Endodermal cell (in vitro differentiated cells): ENCODE measurements around the gene ANKRD9. TPM values are rescaled to one million over a fixed set of nuclear protein-coding genes. Genes with fewer than 3 reads are reported as not detected.
"Not testable (repeated sequence)": the region's sequence is repeated elsewhere in the genome, so short reads cannot be mapped to it uniquely, and the experiment has no call there.

Experiments used
- DNase-seq: peaks from one replicate; pipeline ENCODE4 v3.0.0-alpha.2; 2017
- H3K27ac ChIP-seq: 2 replicates; pipeline ENCODE4 v1.5.1; 2013; ENCODE audit warnings: mild to moderate bottlenecking, low read depth, low read length, moderate library complexity
- H3K27me3 ChIP-seq: 2 replicates; pipeline ENCODE4 v1.6.1; 2013; ENCODE audit warnings: mild to moderate bottlenecking, low read length, moderate library complexity; ENCODE audit not compliant: insufficient read depth, control insufficient read depth, poor library complexity, severe bottlenecking
- H3K36me3 ChIP-seq: 2 replicates; pipeline ENCODE4 v1.7.0; 2013; ENCODE audit warnings: mild to moderate bottlenecking, low read length, moderate library complexity; ENCODE audit not compliant: control insufficient read depth, insufficient read depth
- H3K4me1 ChIP-seq: one replicate; pipeline ENCODE4 v1.7.0; 2013; ENCODE audit warnings: low read length; ENCODE audit not compliant: control insufficient read depth, insufficient read depth
- H3K4me3 ChIP-seq: 2 replicates; pipeline ENCODE4 v1.5.1; 2013; ENCODE audit warnings: mild to moderate bottlenecking, low read length, moderate library complexity
- H3K9ac ChIP-seq: 2 replicates; pipeline ENCODE4 v1.6.1; 2013; ENCODE audit warnings: mild to moderate bottlenecking, low read length, moderate library complexity; ENCODE audit not compliant: poor library complexity, severe bottlenecking; ENCODE audit errors: extremely low read depth
- H3K9me3 ChIP-seq: 2 replicates; pipeline ENCODE4 v1.6.1; 2013; ENCODE audit warnings: mild to moderate bottlenecking, low read length, moderate library complexity; ENCODE audit not compliant: control insufficient read depth
- H3K27ac Mint-ChIP-seq: 2 replicates; pipeline ENCODE4 v1.8.0; 2020; ENCODE audit warnings: mixed read lengths
- H3K27me3 Mint-ChIP-seq: 2 replicates; pipeline ENCODE4 v1.8.0; 2021; ENCODE audit warnings: mild to moderate bottlenecking, mixed read lengths; ENCODE audit not compliant: insufficient read depth
- H3K36me3 Mint-ChIP-seq: 2 replicates; pipeline ENCODE4 v1.8.0; 2020; ENCODE audit warnings: low read depth, mixed read lengths
- H3K4me1 Mint-ChIP-seq: 2 replicates; pipeline ENCODE4 v1.8.0; 2020; ENCODE audit warnings: mixed read lengths
- H3K4me3 Mint-ChIP-seq: 2 replicates; pipeline ENCODE4 v1.8.0; 2020; ENCODE audit warnings: mild to moderate bottlenecking, moderate library complexity, mixed read lengths
- H3K9me3 Mint-ChIP-seq: 2 replicates; pipeline ENCODE4 v1.8.0; 2020; ENCODE audit warnings: mild to moderate bottlenecking, mixed read lengths
- CTCF ChIP-seq: fragments of 200-600 bp; sonication (generic); conservative IDR thresholded peaks from 2 replicates; pipeline ENCODE4 v1.5.0; 2021; ENCODE audit warnings: antibody characterized with exemption, mild to moderate bottlenecking
- WGBS, 2 experiments: methylation state at CpG; one replicate each; pipeline versions ENCODE4 v1.1.5 to v1.1.7; 2013; ENCODE audit warnings: missing lambda C conversion rate in 2 of 2, mixed read lengths in 1 of 2; ENCODE audit not compliant: insufficient coverage in 1 of 2, insufficient read length in 1 of 2; 5-methylcytosine and 5-hydroxymethylcytosine counted together
- total RNA-seq, 2 donors: library from RNA; stranded (reverse); fragmentation: NEBNext Ultra II Directional in 1 of 2; extraction: Animal tissue kit (Norgen Biotek cat#: 25700) in 1 of 2; gene quantifications; 2 replicates in 1 of 2; 3 replicates in 1 of 2; pipeline ENCODE4 v1.2.1, GENCODE V29; 2021

The ANKRD9 gene
- total RNA-seq, 2 donors from 2014 or later, result 32.7 to 38.9 TPM

GRCh38 chr14:102524451-102525218 lies 15.1 kb upstream of the ANKRD9 start:
- peak overlapping the region; percentile 26 for H3K9ac ChIP-seq
- H3K27me3 ChIP-seq, result no peaks in the 10 kb centered on the region
- peaks cover 3% of the 10 kb centered on the region for H3K4me1 ChIP-seq
- no peaks in the 10 kb centered on the region for H3K36me3 Mint-ChIP-seq
- 1 to 4% methylated on average over 11 to 32 of the region's 32 CpGs for WGBS, 2 experiments
- H3K27ac Mint-ChIP-seq, result peak overlapping the region; percentile 81
- H3K4me3 ChIP-seq, result peak overlapping the region; percentile 88
- no peak overlapping the region for H3K27ac ChIP-seq
- H3K9me3 ChIP-seq, result no peaks in the 10 kb centered on the region
- peak; percentile 100 for TF ChIP-seq CTCF
- peak; percentile 100 for DNase-seq
- no peaks in the 10 kb centered on the region for H3K36me3 ChIP-seq
- no peaks in the 10 kb centered on the region for H3K27me3 Mint-ChIP-seq
- peak overlapping the region; percentile 66 for H3K4me3 Mint-ChIP-seq
- peaks cover 7% of the 10 kb centered on the region for H3K4me1 Mint-ChIP-seq
- no peaks in the 10 kb centered on the region for H3K9me3 Mint-ChIP-seq

GRCh38 chr14:102523569-102524450 lies 14.2 kb upstream of the ANKRD9 start:
- no peak for TF ChIP-seq CTCF
- no peaks in the 10 kb centered on the region for H3K27me3 Mint-ChIP-seq
- H3K4me1 Mint-ChIP-seq, result peaks cover 7% of the 10 kb centered on the region
- H3K27ac Mint-ChIP-seq, result no peak overlapping the region
- WGBS, 2 experiments, result 89 to 93% methylated on average over 20 to 31 of the region's 34 CpGs
- no peak overlapping the region for H3K4me3 Mint-ChIP-seq
- Histone ChIP-seq H3K4me1 (peaks cover 3% of the 10 kb centered on the region), H3K27me3 (no peaks in the 10 kb centered on the region), H3K36me3 (no peaks in the 10 kb centered on the region), H3K27ac (no peak overlapping the region), H3K4me3 (no peak overlapping the region), H3K9ac (no peak overlapping the region), H3K9me3 (no peaks in the 10 kb centered on the region)
- H3K36me3 Mint-ChIP-seq, result no peaks in the 10 kb centered on the region
- H3K9me3 Mint-ChIP-seq, result no peaks in the 10 kb centered on the region
- no peak for DNase-seq

DNA sequence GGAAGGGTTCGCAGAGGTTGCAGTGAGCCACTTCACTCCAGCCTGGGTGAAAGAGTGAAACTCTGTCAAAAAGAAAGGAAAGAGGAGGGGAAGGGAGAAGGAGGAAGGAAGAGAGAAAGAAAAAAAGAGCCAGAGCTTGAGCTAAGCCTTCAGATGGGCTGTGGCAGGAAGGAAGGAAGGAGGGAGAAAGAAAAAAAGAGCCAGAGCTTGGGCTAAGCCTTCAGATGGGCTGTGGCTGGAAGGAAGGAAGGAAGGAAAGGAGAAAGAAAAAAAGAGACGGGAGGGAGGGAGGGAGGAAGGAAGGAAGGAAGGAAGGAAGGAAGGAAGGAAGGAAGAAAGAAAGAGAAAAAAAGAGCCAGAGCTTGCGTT lies 13.6 kb upstream of the ANKRD9 start:
- 87 to 93% methylated on average over 1 to 3 of the region's 3 CpGs for WGBS, 2 experiments
- Mint-ChIP-seq H3K9me3 (no peaks in the 10 kb centered on the region), H3K36me3 (no peaks in the 10 kb centered on the region), H3K4me1 (peaks cover 7% of the 10 kb centered on the region), H3K27ac (no peak overlapping the region), H3K27me3 (peaks cover 4% of the 10 kb centered on the region), H3K4me3 (no peak overlapping the region)
- Histone ChIP-seq H3K4me1 (peaks cover 3% of the 10 kb centered on the region), H3K36me3 (no peaks in the 10 kb centered on the region), H3K9me3 (no peaks in the 10 kb centered on the region), H3K4me3 (no peak overlapping the region), H3K27me3 (no peaks in the 10 kb centered on the region), H3K9ac (no peak overlapping the region), H3K27ac (no peak overlapping the region)
- DNase-seq, result no peak
- no peak for TF ChIP-seq CTCF

DNA sequence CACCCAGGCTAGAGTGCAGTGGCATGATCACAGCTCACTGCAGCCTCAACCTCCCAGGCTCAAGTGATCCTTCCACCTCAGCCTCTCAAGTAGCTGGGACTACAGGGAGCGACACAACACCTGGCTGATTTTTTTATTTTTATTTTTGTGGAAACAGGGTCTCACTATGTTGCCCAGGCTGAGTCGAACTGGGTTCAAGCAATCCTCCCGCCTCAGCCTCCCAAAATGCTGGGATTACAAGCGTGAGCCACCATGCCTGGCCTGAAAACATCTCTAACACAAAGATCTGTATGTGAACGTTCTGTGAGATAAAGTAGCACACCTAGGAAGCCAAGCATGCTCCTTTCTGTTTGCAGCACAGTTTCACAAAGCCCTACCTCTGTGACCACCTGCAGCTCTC lies 10.1 kb upstream of the ANKRD9 start:
- not testable (repeated sequence) for H3K27ac ChIP-seq, H3K4me3 ChIP-seq, H3K9me3 ChIP-seq, DNase-seq, H3K36me3 ChIP-seq, H3K27ac Mint-ChIP-seq, H3K9ac ChIP-seq, H3K4me3 Mint-ChIP-seq, H3K27me3 ChIP-seq, H3K36me3 Mint-ChIP-seq, H3K4me1 Mint-ChIP-seq, H3K4me1 ChIP-seq, H3K9me3 Mint-ChIP-seq, H3K27me3 Mint-ChIP-seq
- WGBS, 2 experiments, result 87 to 91% methylated on average over 5 of the region's 5 CpGs
